ENCODE data around the gene FUT6.

Gene FUT6

GRCh38 chr19:5804516-5805461 lies 34.7 kb downstream of the FUT6 start, which contains the start of gene NRTN:
Gene NRTN (plus strand): TSS chr19:5805067. CDS start chr19:5824166, 19,099 bp downstream.
- TF ChIP-seq CTCF (IDR thresholded peaks at IDR 0.05; ENCODE audit: low read depth, low read length) = no peak
- DNase-seq (ENCODE audit: extremely low read depth, low read depth) = no peak

DNA sequence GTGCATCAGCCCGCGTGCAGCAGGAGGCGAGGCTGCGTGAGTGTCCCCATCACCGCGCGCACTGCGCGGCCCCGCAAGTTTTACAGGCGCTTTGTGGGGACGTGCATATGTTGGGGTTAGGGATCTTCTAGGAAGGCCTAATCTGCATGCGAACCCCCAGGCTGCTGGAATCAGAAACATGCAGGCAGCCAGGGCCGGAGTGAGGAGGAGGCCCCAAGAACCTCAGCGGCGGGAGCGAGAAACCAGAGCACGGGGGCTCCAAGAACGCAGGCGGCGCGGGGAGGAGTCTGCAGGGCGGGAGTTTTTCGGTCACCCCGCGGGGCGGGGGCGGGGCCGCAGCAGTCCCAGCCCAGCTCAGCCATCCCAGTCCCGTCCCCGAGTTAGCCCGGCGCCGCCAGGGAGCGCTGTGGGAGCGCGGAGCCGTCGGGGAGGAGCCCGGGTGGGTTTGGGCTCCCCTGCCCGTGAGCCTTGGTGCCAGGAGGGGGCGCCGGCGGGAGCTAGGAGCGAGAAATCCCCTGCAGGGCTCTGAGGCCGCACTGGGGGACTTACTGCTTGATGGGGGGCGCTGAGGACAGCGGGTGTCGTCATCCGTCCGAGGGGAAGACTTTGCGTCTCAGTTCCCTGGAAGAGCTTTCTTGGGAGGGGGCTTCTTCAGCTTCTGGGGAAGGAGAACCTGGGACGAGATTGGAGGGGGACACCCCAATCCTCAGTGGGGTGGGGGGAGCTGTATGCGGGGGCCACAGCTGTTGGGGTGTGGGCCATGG lies 35.6 kb downstream of the FUT6 start:
- peak; percentile 37 for DNase-seq (ENCODE audit: extremely low read depth, low read depth)
- peak; percentile 87 for TF ChIP-seq CTCF (IDR thresholded peaks at IDR 0.05; ENCODE audit: low read depth, low read length)

- DNase-seq (ENCODE audit: extremely low read depth, low read depth) = no peak
- TF ChIP-seq CTCF (IDR thresholded peaks at IDR 0.05; ENCODE audit: low read depth, low read length) = no peak
These were observed 36.1 kb downstream of the FUT6 start for GRCh38 chr19:5803441-5803751.

GRCh38 chr19:5801796-5802619 lies 37.5 kb downstream of the FUT6 start:
- DNase-seq (ENCODE audit: extremely low read depth, low read depth) = no peak
- no peak for TF ChIP-seq CTCF (IDR thresholded peaks at IDR 0.05; ENCODE audit: low read depth, low read length)

DNA sequence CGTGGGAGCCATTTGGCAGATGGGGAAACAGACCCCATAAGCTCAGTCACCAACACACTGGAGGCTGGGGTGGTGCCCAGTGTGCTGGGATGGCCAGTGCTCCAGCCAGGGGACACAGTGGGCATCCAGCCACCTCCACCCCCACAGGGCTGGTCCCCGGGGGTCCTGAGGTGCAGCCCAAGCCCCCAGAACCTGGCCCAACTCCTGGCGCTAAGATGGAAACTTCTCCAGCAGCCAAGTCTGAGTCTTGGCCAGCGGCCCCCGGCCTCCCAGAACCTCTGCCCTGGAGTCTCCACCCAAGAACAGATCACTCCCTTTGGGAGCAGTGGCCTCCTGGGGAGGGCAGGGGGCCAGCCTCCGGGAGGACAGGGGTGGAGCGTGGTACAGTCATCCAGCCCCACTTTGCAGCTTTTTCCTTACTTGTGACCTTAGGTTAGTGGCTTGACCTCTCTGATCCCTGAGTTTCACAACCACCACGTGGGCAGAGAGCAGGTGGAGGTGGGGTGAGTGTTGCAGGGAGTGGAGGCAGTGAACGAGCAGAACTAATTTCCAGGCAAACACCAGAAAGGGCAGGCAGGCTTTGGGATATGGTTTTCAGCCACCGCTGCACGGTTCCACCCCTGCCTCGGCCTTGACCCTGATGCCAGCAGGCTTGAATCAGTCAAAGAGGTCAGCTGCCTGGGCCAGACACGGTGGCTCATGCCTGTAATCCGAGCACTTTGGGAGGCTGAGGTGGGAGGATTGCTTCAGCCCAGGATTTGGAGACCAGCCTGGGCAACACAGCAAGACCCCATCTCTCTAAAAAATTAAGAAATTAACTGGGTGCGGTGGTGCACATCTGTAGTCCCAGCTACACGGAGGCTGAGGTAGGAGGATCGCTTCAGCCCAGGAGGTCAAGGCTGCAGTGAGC lies 38.9 kb downstream of the FUT6 start:
- no peak for TF ChIP-seq CTCF (IDR thresholded peaks at IDR 0.05; ENCODE audit: low read depth, low read length)
- no peak for DNase-seq (ENCODE audit: extremely low read depth, low read depth)
